Stimulated activated naive CD8-positive, alpha-beta T cell treated with anti-CD3 and anti-CD28 coated beads, Interleukin-15, Interleukin-2, amounts not matched to agents 100 U/mL and 50 U/mL, for 24 hours (primary cell): Measurements from ENCODE around the gene HIGD1A.

Source experiments
- ATAC-seq: fragments of 150-1000 bp; cut with Tn5 transposase; one replicate; pipeline ENCODE4 v1.10.0; 2021
- DNase-seq: peaks from one replicate; pipeline ENCODE4 v3.0.0; 2021

HIGD1A gene

DNA sequence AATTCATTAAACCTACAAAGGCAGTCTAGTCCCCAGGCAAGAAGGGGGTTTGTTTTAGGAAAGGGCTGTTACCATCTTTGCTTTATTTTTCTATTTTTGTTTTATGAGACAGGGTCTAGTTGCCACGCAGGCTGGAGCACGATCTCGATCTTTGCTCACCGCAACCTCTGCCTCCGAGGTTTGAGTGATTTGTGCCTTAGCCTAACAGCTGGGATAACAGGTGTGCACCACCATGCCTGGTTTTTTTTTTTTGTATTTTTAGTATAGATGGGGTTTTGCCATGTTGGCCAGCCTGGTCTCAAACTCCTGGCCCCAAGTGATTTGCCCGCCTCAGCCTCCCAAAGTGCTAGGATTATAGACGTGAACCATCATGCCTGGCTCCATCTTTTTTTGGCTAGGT lies 4.9 kb downstream of the HIGD1A start:
- DNase-seq (no peak), ATAC-seq (no peak)

DNA sequence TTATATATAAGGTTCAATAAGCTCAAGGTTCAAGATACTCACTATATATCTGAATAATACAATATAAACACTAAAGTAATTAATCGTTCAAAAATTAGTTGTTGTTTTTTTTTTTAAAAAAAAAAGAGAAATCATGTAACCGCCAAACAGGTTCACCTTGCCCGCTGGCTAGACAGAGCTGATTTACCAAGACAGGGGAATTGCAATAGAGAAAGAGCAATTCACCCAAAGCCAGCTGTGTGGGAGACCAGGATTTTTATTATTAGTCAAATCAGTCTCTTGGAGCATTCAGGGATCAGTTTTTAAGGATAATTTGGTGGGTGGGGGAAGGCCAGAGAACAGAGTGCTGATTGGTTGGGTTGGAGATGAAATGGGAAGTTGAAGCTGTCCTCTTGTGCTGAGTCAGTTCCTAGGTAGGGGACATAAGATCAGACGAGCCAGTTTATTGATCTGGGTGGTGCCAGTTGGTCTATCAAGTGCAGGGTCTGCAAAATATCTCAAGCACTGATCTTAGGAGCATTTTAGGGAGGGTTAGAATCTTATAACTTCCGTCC lies 7.9 kb downstream of the HIGD1A start:
- ATAC-seq, result no peak
- no peak for DNase-seq

DNA sequence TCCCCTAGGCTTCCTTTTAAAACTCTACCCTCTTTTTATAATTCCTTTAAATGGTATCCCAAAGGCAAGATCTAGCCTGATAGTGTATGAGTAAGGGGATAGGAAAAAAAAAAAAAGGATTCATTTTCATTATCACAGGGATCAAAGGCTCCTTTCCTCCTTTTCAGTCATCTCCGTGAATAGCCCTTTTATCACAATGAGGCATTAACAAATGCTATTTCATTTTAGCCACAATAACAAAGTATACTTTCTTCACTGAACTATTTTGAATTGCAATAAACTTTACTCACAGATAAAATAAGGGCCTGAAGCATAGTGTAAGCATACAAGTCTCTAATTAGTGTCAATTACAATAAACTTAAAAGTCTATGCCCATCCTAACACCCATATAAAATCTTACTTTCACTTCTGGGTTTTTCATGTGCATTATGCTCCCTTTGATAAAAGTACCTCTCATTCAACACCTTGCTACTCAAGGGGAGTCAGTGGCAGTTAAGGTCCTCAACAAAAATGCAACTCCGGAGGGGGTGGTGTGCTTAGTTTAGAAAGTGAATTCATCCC lies 8.6 kb downstream of the HIGD1A start:
- ATAC-seq, result no peak
- no peak for DNase-seq

DNA sequence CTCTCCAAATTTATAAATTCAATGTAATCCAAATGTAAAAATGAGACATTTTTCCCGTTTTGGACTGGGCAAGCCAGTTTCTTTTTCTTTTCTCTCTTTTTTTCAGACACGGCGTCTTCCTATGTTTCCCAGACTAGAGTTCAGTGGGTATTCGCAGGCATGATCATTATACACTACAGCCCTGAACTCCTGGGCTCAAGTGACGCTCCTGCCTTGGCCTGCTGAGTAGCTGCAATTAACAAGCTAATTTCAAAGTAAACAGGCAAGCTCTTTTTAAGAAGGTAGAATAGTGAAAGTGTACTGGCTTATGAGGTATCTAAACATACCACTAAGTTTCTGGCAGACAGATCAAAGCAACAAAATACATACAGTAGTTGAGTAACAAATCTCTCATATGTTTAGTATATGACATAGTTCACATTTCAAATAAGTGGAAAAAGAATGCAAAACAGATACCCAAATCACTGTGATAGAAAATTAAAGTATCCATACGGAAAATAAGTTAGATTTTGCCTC lies 13.5 kb downstream of the HIGD1A start:
- no peak for ATAC-seq

DNA sequence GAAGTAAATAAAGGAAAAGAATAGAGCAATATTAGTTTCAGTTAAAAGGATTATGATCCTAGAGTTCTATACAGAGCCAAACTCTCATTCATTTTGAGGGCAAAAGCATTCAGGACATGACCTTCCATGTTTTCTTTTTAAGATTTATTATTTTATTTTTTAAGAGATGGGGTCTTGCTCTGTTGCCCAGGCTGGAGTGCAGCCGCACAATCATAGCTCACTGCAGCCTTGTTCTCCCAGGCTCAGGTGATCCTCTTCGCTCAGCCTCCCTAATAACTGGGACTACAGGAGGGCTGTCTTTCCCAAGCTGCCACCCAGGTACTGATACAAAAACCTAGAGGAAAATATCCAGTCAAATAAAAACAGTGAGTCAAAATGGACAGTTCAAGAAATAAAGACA lies 17.7 kb downstream of the HIGD1A start:
- DNase-seq (no peak), ATAC-seq (no peak)

More for the DNA sequence above, 13.5 kb downstream of the HIGD1A start:
- no peak for DNase-seq

DNA sequence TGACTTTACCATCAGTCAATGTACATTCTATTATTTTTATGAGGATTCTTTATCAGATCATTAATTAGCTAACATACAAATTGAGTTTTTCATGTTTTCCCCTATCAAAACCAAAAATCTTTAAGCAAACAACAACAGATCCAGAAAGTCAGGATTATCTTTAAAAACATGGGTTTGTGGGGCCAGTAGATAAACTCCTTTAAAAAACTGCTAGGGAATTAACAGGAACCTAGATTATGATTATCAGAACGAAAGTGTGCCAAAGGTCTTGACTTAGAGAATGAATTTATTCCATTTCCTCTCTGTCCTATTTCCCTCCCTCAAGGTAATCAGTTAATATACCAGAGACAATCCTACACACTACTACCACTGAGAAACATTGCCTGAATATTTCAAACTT lies 18.1 kb downstream of the HIGD1A start:
- ATAC-seq, result no peak
- no peak for DNase-seq

DNA sequence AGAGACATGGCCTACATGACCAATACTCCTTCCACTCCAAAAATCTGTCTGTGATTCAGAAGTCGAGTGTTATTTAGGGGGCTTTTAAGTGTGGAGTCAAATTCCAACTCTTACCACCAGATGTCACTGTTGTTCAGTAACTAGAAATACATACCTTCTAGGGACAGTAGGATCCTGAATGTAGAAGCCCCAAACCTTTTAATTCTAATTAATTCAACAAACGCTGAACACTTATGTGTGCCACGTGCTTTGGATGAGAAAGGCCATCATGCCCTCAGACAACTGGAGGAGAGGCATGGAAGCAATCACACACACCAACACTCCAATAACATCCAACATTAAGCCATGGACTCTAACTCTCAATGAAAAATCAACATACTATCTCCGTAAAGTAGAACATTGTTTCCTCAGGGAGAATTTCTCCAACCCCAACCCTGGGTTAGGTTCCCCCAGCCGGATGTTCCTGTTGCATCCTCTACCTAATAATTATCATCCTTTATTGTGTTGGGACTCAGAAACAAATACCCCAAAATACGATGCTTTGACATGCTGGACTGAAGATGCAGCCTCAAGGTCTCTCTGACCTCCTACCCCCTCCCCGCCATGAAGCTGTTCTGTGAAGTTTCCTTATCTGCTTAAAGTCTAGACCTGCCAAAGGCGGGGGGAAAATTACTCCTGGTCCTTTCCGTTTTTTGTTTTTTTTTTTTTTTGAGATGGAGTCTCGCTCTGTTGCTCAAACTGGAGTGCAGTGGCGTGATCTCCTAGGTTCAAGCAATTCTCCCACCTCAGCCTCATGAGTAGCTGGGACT lies 23.2 kb downstream of the HIGD1A start:
- ATAC-seq, result peak; percentile 82
- DNase-seq, result no peak

DNA sequence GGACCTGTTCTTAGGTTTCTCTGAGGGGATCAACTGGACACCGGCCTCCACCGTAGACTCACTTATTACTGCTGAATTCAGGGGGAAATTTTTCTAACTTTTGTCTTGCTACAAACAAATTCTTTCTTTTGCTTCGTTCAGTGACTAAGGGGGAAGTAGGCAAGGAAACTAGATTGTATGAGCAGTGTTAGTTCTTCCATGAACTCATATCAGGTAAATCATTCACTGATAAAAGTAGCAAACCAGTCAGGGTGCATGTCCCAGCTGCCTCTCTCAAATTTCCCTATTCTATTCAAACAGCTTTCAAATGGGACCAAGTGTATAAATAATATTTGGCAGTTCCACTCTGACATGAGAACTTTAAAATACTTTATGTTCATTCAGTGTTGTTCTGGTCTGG lies 23.9 kb downstream of the HIGD1A start:
- DNase-seq (no peak), ATAC-seq (no peak)

DNA sequence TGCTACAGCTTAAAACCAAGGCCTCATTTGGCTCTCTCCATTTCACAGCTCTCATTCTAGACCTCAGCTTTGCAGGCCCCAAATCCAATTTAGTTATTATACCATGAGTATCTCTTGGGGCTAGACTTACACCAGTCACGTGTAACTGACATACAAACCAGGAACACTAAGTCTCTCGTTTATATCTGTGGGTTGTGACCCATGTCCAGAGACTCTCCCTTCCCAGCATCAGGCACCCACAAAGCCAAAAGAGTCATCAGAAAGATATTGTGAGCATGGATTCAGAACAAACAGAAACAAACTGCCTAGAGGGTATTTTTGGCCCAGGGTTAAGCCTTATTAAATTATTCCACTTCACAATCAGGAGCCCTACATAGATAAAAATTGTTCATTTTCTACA lies 25.6 kb downstream of the HIGD1A start:
- DNase-seq (no peak), ATAC-seq (no peak)

DNA sequence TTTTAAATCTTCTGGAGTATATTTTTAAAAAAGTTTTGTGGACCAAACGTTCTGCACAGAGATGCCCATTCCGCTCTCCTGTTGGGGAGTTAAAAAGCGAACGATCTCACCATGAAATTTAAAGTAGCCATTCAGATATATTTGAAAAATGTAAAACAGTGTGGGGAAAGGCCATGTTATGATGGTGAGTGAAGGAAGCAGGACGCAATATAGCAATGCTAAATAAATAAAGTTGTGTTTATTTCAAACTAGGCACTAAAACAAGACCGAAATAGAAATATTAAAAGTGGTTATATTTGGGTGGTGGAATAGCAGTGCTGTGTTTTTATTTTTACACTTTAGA lies 30.9 kb downstream of the HIGD1A start:
- no peak for DNase-seq
- no peak for ATAC-seq

DNA sequence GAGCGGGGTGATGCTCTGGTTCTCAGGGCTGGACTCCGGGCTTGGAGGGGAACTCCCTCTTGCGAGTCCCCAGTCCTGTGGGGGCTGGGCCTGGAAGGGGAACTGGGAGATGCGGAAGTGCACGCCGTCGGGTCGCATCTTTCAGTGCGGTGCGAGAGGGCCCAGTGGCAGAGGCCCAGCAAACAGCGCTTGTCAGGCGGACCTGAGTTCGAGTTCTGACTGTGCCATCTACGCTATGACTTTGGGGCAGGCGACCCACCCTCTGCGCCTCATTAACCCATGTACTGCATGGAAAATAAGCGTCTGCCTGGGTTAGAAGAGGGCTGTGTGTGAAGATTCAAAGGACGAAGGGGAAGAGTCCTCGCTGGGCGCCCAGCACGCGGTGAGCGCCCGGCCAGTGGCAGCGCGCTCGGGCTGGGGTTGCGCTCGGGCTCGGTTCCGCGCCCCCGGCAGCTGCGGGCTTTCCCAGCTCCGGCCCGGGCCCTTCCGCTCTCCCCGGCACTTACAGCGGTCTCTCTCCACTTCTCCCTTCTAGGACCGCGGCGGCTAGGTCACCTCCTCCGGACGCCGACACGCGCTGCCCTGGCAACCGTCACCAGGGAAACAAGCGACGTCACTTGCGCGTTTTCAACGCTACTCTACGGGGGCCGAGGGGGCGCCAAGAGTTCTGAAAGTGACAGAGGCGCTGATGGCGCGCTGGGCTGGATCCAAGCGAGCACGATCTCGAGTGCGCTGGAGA lies 31.5 kb downstream of the HIGD1A start, which contains the start of gene CCDC13:
Gene CCDC13, minus strand, starts transcription at position 584 of the 739 bp plus-strand sequence. CDS start 14,908 bp downstream, outside the sequence.
- DNase-seq (peak; percentile 97), ATAC-seq (peak; percentile 95)

DNA sequence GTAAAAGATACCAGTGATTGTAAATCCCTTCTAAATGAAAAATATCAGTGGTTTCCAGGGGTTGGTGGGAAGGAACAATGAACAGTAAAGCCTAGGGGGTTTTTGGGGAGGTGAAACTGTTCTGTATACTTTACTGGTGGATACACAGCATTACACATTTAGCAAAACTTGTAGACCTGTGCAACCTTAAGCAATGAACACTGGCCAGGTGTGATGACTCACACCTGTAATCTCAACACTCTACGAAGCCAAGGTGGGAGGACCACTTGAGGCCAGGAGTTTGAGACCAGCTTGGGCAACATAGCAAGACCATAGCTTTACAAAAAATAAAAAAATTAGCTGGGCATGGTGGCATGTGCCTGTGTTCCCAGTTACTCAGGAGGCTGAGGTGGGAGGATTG lies 33.0 kb downstream of the HIGD1A start:
- no peak for DNase-seq
- ATAC-seq, result no peak

DNA sequence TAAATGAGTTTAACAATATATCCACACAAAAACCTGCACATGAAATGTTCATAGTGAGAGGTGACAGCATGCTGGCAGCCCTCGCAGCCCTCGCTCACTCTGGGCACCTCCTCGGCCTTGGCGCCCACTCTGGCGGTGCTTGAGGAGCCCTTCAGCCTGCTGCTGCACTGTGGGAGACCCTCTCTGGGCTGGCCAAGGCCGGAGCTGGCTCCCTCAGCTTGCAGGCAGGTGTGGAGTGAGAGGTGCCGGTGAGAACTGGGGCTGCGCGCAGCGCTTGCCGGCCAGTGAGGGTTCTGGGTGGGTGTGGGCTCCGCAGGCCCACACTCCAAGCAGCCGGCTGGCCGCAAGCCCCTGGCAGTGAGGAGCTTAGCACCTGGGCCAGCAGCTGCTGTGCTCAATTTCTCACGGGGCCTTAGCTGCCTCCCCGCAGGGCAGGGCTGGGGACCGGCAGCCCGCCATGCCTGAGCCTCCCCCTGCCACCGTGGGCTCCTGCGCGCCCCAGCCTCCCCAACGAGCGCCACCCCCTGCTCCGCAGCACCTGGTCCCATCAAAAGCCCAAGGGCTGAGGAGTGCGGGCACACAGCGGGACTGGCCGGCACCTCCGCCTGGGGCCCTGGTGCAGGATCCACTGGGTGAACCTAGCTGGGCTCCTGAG lies 34.7 kb downstream of the HIGD1A start:
- ATAC-seq (no peak), DNase-seq (no peak)

DNA sequence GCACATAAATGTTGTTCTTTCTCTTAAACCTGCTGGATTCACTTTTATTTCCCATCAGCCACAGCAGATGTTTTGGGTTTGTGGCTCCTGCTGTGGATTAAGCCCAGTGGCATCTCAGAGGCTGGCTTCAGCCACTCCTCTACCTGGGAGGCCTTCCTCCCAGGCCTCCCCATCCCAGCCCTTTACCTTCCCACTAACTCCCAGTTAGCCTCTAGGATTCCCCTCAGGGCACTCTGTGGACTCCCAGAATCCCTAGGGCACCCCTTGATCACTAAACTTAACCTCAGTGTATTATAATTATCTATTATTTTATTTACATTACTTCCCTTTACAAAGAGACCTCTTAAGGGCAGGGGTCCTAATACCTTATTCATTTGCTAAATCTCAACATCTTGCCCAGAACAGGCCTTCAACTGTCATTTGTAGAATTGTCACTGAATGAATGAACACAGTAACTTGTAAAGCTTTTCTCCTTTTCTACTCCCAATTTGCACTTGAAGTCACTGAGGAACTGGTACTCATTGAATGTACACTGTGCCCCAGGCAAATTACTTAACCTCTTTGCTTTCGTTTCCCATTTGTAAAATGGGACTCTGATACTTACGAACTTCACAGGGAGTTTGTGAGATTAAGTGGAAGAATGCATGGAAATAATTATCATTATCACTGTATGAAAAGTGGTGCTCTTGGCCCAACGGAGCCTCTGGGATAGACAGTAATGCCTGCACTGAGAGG lies 39.6 kb downstream of the HIGD1A start:
- DNase-seq, result no peak
- no peak for ATAC-seq

DNA sequence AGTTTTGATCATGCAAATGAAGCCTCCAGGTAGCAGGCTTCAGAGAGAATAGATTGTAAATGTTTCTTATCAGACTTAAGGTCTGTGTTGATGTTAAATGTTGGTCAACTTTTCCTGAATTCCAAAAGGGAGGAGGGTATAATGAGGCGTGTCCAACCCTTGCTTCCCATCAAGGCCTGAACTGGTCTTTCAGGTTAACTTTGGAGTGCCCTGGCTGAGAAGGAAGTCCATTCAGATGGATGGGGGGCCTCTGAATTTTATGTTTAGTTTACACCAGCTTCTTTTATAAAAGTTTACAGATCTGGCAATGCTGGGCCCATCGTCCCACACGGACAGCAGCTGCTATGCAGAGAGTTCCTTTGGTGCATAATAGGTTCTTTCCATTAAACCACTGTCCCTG lies 40.2 kb downstream of the HIGD1A start:
- DNase-seq, result no peak
- ATAC-seq, result no peak

DNA sequence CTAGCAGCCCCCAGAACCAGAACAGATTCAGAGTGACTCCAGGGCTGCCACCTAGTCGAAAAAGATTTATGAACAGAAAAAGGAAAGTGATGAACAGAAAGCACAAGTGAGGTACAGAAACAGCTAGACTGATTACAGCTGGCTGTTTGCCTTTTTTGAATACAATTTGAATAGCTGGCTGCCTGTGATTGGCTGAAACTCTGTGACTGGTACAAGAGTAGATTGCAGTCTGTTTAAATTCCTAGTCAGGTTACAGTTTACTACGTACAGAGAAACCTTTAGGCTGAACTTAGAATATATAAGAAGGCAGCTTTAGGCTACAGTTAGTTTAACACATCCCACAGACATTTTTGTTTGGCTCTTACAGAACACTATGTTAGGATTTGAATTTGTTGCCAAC lies 41.3 kb downstream of the HIGD1A start:
- ATAC-seq, result no peak
- no peak for DNase-seq

DNA sequence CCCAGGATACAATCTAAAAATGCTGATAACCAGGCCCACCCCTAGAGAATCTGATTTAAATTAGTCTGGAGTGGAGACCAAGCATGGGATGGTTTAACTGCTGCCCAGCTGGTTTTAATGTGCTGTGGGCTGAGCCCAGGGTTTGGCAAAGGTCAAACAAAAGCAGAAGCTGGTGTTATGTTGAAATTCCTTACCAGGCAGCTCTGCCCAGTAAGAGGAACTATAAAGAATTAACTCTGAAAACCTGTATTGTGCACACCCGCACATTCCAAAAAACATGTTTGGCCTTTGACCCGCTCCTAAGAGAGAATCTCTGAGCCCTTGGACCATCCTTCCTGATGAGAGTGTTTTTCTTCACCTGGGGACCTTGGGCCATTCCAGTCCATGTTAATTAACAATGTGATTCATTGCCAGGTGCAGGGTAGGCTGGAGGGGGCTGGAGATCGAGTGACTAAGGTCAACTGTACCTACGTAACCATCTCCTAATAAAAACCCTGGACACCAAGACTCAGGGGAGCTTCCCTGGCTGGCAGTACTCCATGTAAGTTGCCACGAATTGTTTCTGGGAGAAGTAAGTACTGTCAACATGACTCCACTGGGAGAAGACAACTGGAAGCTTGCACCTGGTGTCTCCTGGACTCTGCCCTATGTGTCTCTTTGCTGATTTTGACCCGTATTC lies 42.1 kb downstream of the HIGD1A start:
- DNase-seq (no peak), ATAC-seq (no peak)

DNA sequence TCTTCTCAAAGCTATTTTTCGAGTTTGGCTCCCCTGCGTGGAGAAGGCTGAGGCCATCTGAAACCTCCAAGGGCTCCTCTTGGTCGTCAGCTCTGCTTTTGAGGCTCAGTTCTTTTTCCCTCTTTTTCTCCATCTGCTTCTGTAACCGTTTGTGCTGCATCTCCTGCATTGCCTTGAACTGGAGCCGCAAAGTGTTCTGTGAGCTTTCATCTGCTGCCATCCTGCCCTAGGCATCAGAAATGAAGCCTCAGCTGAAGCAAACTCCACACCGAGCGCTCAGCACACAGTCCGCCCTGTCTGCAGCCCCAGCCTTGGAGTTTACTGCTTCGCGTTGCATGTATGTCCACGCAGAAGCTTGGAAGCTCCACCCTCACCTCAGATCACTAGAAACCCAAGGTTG lies 46.2 kb downstream of the HIGD1A start:
- no peak for DNase-seq
- ATAC-seq, result no peak

DNA sequence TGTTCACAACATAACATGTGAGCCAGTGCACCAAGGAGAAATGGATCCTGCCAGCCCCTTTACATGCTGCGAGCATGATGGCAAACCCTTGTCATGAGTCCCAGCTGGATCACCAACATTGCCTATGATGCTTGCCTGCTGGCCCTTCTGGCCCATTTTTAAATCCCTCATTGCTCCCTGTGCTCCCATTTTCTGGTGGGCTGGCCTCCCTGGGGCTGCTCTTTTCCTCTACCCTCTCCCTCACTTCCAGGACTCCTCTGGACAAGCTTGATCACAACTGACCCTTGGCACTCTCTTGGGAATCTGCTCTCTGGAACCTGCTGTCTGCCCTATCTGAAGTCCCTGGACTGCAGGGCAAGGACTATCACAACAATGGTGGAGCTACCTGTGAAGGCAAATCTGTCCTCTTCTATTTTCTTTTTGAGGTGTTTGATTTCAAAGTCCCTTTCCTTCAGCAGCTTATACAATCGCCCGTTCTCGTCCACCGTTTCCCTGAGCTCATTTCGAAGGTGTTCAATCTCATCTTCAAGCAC lies 47.5 kb downstream of the HIGD1A start:
- ATAC-seq (no peak), DNase-seq (no peak)

DNA sequence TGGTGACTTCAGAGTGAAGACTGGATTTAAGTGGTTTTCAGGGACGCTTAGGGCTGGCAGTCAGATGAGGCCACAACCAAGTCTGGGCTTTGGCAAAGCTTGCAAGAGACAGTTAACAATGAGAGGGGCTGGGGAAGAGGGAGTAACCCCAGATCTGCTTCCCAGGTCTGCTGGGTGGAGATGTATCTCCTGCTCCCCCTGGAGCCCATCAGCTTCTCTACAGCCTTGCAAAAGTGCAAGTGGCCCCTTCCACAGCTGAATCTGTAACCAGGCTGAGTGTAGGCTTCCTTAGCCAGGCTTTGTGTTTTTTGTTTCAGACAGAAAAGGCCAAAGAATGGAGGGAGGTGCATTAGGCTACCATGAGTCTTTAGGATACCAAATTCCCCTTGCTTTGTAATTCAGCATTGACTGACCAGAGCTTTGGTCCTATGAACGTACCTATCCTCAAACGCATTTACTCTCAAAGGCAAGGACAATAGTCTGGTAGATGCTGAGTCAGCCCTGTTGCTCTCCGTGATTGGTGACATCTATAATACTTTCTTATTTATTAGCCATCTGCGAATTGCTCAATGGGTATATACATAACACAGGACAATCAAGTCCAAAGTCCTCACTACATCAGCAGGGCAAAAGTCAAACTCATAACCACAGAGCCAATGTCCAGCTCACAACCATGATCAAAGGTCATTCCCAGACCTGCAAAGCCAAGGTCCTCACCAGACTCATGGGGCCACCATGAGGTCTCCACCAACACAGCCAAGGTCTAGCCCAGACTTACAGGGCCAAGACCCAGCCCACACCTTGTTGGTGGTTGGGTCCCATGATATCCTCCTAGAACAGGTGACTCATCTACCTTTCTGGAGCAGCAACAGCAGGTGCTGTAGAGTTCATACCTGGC lies 48.4 kb downstream of the HIGD1A start:
- ATAC-seq (no peak), DNase-seq (no peak)
